A549 (cell line): Measurements from ENCODE around the gene EPHB1. TPM values are rescaled to one million over a fixed set of nuclear protein-coding genes. Genes with fewer than 3 reads are reported as not detected.
"Not testable (repeated sequence)": the region's sequence is repeated elsewhere in the genome, so short reads cannot be mapped to it uniquely, and the experiment has no call there.

ENCODE experiments used
- ATAC-seq, 2 experiments: fragments of 200-7000 bp in 1 of 2; fragments of >200 bp in 1 of 2; cut with Nextera tagmentation in 1 of 2; cut with Tn5 transposase in 1 of 2; 3 replicates each; pipeline versions ENCODE4 v1.8.0 to v1.9.1; 2018 to 2020; ENCODE audit warnings: mild to moderate bottlenecking in 1 of 2, moderate library complexity in 1 of 2
- CTCF ChIA-PET: fragments of 300-600 bp; sonication (Branson Sonifier 250); formaldehyde crosslinking; extraction: SDS; loops from one replicate; lab custom pipeline; 2021; ENCODE audit warnings: antibody characterized with exemption, inconsistent platforms; lab: Yijun Ruan, JAX
- POLR2A ChIA-PET: fragments of 350-600 bp; formaldehyde crosslinking; extraction: SDS; loops from one replicate; lab custom pipeline; 2021; ENCODE audit warnings: antibody characterized with exemption, inconsistent platforms; lab: Yijun Ruan, JAX
- DNase-seq, 2 experiments: peaks; one replicate each; pipeline versions ENCODE4 v3.0.0 to v3.0.0-alpha.2; 2011 to 2016; ENCODE audit warnings: low read depth in 1 of 2, low spot score in 1 of 2
- FAIRE-seq: peaks from 2 replicates; lab custom pipeline; 2011; peaks lifted over from hg19 to GRCh38; lab: Jason Lieb, UNC
- H3K27ac ChIP-seq, 2 experiments: fragments of >200 bp; sonication (Bioruptor Twin); formaldehyde crosslinking; 3 replicates each; pipeline ENCODE4 v1.5.1; 2016 to 2017
- H3K4me1 ChIP-seq: fragments of >200 bp; sonication (Bioruptor Twin); formaldehyde crosslinking; 3 replicates; pipeline ENCODE4 v1.6.1; 2016
- H3K4me2 ChIP-seq: fragments of >200 bp; sonication (Bioruptor Twin); formaldehyde crosslinking; 3 replicates; pipeline ENCODE4 v1.6.1; 2016
- H3K4me3 ChIP-seq: fragments of >200 bp; sonication (Bioruptor Twin); formaldehyde crosslinking; 3 replicates; pipeline ENCODE4 v1.5.1; 2016
- H3K9me3 ChIP-seq: fragments of >200 bp; sonication (Bioruptor Twin); formaldehyde crosslinking; 3 replicates; pipeline ENCODE4 v1.6.1; 2016
- BHLHE40 ChIP-seq: IDR thresholded peaks from 2 replicates; pipeline ENCODE4 v1.6.1; 2012; ENCODE audit warnings: low read depth, low read length, inconsistent platforms
- CBX8 ChIP-seq: fragments of 200-600 bp; sonication (generic); IDR thresholded peaks from 2 replicates; pipeline ENCODE4 v1.6.1; 2016
- CEBPB ChIP-seq, 2 experiments: fragments of >200 bp in 1 of 2; sonication (Bioruptor Twin) in 1 of 2; formaldehyde crosslinking in 1 of 2; IDR thresholded peaks; 2 replicates each; pipeline ENCODE4 v1.6.1; 2012 to 2016
- CHD4 ChIP-seq: fragments of 200-600 bp; sonication (generic); IDR thresholded peaks from 2 replicates; pipeline ENCODE4 v1.6.1; 2016; ENCODE audit warnings: antibody characterized with exemption, mild to moderate bottlenecking, borderline replicate concordance
- EHF ChIP-seq: fragments of 250-450 bp; sonication (Bioruptor Pico); IDR thresholded peaks from 2 replicates; pipeline ENCODE4 v1.5.0; 2020; ENCODE audit warnings: mild to moderate bottlenecking
- ESRRA ChIP-seq: fragments of 150-350 bp; IDR thresholded peaks from 2 replicates; pipeline ENCODE4 v1.6.1; 2014; ENCODE audit warnings: mild to moderate bottlenecking, low read length, borderline replicate concordance
- FOSB ChIP-seq: fragments of 250-450 bp; sonication (Bioruptor Pico); IDR thresholded peaks from 2 replicates; pipeline ENCODE4 v1.5.0; 2020; ENCODE audit warnings: mild to moderate bottlenecking, moderate library complexity
- HES2 ChIP-seq: fragments of >200 bp; sonication (Bioruptor Twin); formaldehyde crosslinking; IDR thresholded peaks from 2 replicates; pipeline ENCODE4 v1.6.1; 2016
- HMGXB4 ChIP-seq: fragments of 250-450 bp; sonication (Bioruptor Pico); IDR thresholded peaks from 2 replicates; pipeline ENCODE4 v1.5.0; 2021; ENCODE audit warnings: mild to moderate bottlenecking, moderate library complexity, borderline replicate concordance
- HOXA7 ChIP-seq: fragments of 250-450 bp; sonication (Bioruptor Pico); IDR thresholded peaks from 2 replicates; pipeline ENCODE4 v1.5.0; 2020; ENCODE audit warnings: mild to moderate bottlenecking, moderate library complexity
- HOXB13 ChIP-seq: fragments of 250-450 bp; sonication (Bioruptor Pico); IDR thresholded peaks from 2 replicates; pipeline ENCODE4 v1.5.0; 2020; ENCODE audit warnings: low read depth, mild to moderate bottlenecking, moderate library complexity
- JUN ChIP-seq, 2 experiments: fragments of >200 bp; sonication (Bioruptor Twin); formaldehyde crosslinking; IDR thresholded peaks; 2 replicates in 1 of 2; 3 replicates in 1 of 2; pipeline ENCODE4 v1.6.1; 2016 to 2017
- KDM5A ChIP-seq: fragments of 200-600 bp; sonication (generic); IDR thresholded peaks from 2 replicates; pipeline ENCODE4 v1.6.1; 2016; ENCODE audit warnings: antibody characterized with exemption, mild to moderate bottlenecking
- MAFK ChIP-seq: fragments of 450-650 bp; IDR thresholded peaks from 2 replicates; pipeline ENCODE4 v1.6.1; 2014; ENCODE audit not compliant: partially characterized antibody
- NFE2L2 ChIP-seq: fragments of 150-350 bp; conservative IDR thresholded peaks from 2 replicates; pipeline ENCODE4 v1.6.1; 2014; ENCODE audit warnings: low read length
- POLR2AphosphoS2 ChIP-seq: conservative IDR thresholded peaks from 2 replicates; pipeline ENCODE4 v1.6.1; 2012; ENCODE audit warnings: low read length, improper control_type of control experiment, inconsistent platforms
- RAD21 ChIP-seq, 2 experiments: fragments of >200 bp in 1 of 2; sonication (Bioruptor Twin) in 1 of 2; formaldehyde crosslinking in 1 of 2; IDR thresholded peaks in 1 of 2; conservative IDR thresholded peaks in 1 of 2; 2 replicates in 1 of 2; 3 replicates in 1 of 2; pipeline ENCODE4 v1.6.1; 2012 to 2018; ENCODE audit warnings: inconsistent platforms in 1 of 2
- RFX5 ChIP-seq: fragments of 450-650 bp; IDR thresholded peaks from 2 replicates; pipeline ENCODE4 v1.7.1; 2014; ENCODE audit warnings: antibody characterized with exemption, mild to moderate bottlenecking, moderate library complexity
- RNF2 ChIP-seq: fragments of 200-600 bp; sonication (generic); IDR thresholded peaks from 2 replicates; pipeline ENCODE4 v1.6.1; 2016; ENCODE audit warnings: low read depth, mild to moderate bottlenecking, antibody characterized with exemption, moderate library complexity, borderline replicate concordance
- SREBF2 ChIP-seq: fragments of 450-650 bp; IDR thresholded peaks from 2 replicates; pipeline ENCODE4 v1.6.1; 2014; ENCODE audit warnings: mild to moderate bottlenecking, moderate library complexity
- TFCP2L1 ChIP-seq: fragments of 250-450 bp; sonication (Bioruptor Pico); IDR thresholded peaks from 2 replicates; pipeline ENCODE4 v1.5.0; 2021; ENCODE audit warnings: mild to moderate bottlenecking
- ZC3H11A ChIP-seq: fragments of 450-650 bp; IDR thresholded peaks from 2 replicates; pipeline ENCODE4 v1.6.1; 2014; ENCODE audit warnings: antibody characterized with exemption, mild to moderate bottlenecking
- ZNF302 ChIP-seq: fragments of 250-450 bp; sonication (Bioruptor Pico); IDR thresholded peaks from 2 replicates; pipeline ENCODE4 v1.9.0; 2021; ENCODE audit warnings: inconsistent platforms, mild to moderate bottlenecking, moderate library complexity
- WGBS: methylation state at CpG from one replicate; pipeline ENCODE4 v1.1.6; 2017; ENCODE audit errors: missing lambda C conversion rate; 5-methylcytosine and 5-hydroxymethylcytosine counted together
- polyA plus RNA-seq, 4 experiments: library from polyadenylated mRNA; depleted of rRNA in 3 of 4; stranded (reverse); fragments of >200 nt; fragmentation: RNase III in 1 of 4; extraction: RNeasy Plus Mini Kit Qiagen cat#74134 plus additional on column Dnase treatment in 1 of 4; gene quantifications; 2 replicates in 3 of 4; 3 replicates in 1 of 4; pipeline ENCODE4 v1.2.3, GENCODE V29; 2011 to 2017
- TF ChIP-seq, protein P1 (sequence below): fragments of >200 bp; sonication (Bioruptor Twin); formaldehyde crosslinking; IDR thresholded peaks from 3 replicates; pipeline ENCODE4 v1.5.1; 2016
- TF ChIP-seq, protein P2 (sequence below): IDR thresholded peaks from 2 replicates; pipeline ENCODE4 v1.6.1; 2012

The EPHB1 gene
- polyA plus RNA-seq, 2 of the 4 experiments (the other 2 are of a cell fraction), result 0.18 to 0.21 TPM

GRCh38 chr3:134998855-134999254, 203.8 kb downstream of the EPHB1 start:
- ATAC-seq (no peak), FAIRE-seq (no peak)
- POLR2A ChIA-PET, result no interaction called here
- Histone ChIP-seq H3K9me3 (no peaks in the 10 kb centered on the region), H3K4me2 (no peak overlapping the region), H3K4me1 (no peaks in the 10 kb centered on the region), H3K4me3 (no peak overlapping the region), H3K27ac (no peak overlapping the region)
- 11% methylated on average over 3 of the region's 3 CpGs for WGBS
- TF ChIP-seq CEBPB (IDR thresholded peaks at IDR 0.05) (no peak), TFCP2L1 (CRISPR knock-in tag) (no peak), ESRRA (no peak), MAFK (no peak), RNF2 (no peak), HOXB13 (CRISPR knock-in tag) (no peak), RFX5 (no peak), SREBF2 (no peak), EHF (no peak), NFE2L2 (no peak), CBX8 (no peak), POLR2AphosphoS2 (no peak), HES2 (no peak)
- TF ChIP-seq, all 56 proteins: peak for 0
- DNase-seq, result no peak
- CTCF ChIA-PET, result no interaction called here

DNA sequence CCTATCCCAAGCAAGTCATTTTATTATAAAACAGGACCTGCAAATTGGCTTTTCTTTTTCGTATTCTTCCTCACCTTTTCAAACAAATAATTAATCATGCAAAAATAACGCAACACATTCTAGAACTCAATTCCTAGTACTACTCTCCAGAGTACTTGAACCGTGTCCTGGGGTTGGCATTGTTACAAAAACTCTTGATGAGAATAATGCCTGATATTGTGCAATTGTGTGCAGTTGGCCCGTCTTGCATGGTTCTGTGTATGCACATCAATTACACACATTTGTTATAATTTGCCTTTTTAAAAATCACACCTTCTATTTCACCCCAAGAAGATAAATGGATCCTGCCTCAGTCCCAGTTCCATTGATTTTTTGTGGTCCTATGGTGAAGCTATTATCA, 205.4 kb downstream of the EPHB1 start:
- DNase-seq (no peak), ATAC-seq (no peak), FAIRE-seq (no peak)
- POLR2A ChIA-PET, result no interaction called here
- 0% methylated on average over 4 of the region's 4 CpGs for WGBS
- no peak for TF ChIP-seq BHLHE40
- TF ChIP-seq CEBPB (IDR thresholded peaks at IDR 0.05), result no peak
- no peak for TF ChIP-seq HMGXB4 (CRISPR knock-in tag)
- no peak for TF ChIP-seq NFE2L2
- no peak for TF ChIP-seq RAD21 (conservative IDR thresholded peaks at IDR 0.05 in 1 of 2, IDR thresholded peaks at IDR 0.05 in 1 of 2)
- TF ChIP-seq TFCP2L1 (CRISPR knock-in tag), result no peak
- no peak for TF ChIP-seq JUN (IDR thresholded peaks at IDR 0.05)
- TF ChIP-seq, protein P1, sequence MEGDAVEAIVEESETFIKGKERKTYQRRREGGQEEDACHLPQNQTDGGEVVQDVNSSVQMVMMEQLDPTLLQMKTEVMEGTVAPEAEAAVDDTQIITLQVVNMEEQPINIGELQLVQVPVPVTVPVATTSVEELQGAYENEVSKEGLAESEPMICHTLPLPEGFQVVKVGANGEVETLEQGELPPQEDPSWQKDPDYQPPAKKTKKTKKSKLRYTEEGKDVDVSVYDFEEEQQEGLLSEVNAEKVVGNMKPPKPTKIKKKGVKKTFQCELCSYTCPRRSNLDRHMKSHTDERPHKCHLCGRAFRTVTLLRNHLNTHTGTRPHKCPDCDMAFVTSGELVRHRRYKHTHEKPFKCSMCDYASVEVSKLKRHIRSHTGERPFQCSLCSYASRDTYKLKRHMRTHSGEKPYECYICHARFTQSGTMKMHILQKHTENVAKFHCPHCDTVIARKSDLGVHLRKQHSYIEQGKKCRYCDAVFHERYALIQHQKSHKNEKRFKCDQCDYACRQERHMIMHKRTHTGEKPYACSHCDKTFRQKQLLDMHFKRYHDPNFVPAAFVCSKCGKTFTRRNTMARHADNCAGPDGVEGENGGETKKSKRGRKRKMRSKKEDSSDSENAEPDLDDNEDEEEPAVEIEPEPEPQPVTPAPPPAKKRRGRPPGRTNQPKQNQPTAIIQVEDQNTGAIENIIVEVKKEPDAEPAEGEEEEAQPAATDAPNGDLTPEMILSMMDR, result no peak
- no peak for TF ChIP-seq HOXA7
- TF ChIP-seq KDM5A, result no peak
- TF ChIP-seq, protein P2, sequence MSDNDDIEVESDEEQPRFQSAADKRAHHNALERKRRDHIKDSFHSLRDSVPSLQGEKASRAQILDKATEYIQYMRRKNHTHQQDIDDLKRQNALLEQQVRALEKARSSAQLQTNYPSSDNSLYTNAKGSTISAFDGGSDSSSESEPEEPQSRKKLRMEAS, result no peak
- TF ChIP-seq ZC3H11A, result no peak
- TF ChIP-seq ZNF302 (CRISPR knock-in tag), result no peak
- no peak for TF ChIP-seq CHD4
- no peak for TF ChIP-seq FOSB
- no peaks in the 10 kb centered on the region for H3K4me1 ChIP-seq
- no peak overlapping the region for H3K27ac ChIP-seq
- no peak overlapping the region for H3K4me3 ChIP-seq
- no peak overlapping the region for H3K4me2 ChIP-seq
- CTCF ChIA-PET, result no interaction called here
- no peaks in the 10 kb centered on the region for H3K9me3 ChIP-seq

DNA sequence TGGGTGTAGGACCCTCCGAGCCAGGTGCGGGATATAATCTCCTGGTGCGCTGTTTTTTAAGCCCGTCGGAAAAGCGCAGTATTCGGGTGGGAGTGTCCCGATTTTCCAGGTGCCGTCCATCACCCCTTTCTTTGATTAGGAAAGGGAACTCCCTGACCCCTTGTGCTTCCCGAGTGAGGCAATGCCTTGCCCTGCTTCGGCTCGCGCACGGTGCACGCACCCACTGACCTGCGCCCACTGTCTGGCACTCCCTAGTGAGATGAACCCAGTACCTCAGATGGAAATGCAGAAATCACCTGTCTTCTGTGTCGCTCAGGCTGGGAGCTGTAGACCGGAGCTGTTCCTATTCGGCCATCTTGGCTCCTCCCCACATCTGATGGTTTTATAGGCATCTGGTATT, 210.6 kb downstream of the EPHB1 start:
- FAIRE-seq, H3K4me2 ChIP-seq, H3K27ac ChIP-seq, H3K4me3 ChIP-seq, DNase-seq, CTCF ChIA-PET, H3K4me1 ChIP-seq, ATAC-seq, POLR2A ChIA-PET, H3K9me3 ChIP-seq: not testable (repeated sequence)
- 65% methylated on average over 15 of the region's 19 CpGs for WGBS
